ENCODE measurements around the gene INO80D.

DNA sequence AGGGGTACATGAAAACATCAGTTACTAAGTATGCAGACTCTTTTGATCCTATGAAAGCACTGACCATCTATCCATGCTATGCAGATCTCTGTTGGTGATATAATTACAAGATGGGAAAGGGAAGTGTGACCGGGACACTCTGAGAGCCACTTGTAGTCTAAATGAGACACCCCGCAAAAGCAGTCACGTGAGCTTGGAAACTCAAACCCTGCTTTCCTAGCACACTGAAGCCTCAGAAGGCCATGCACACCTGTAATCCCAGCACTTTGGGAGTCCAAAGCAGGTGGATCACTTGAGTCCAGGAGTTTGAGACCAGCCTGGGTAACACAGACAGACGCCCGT is 137.5 kb downstream of the INO80D start:
- TF ChIP-seq, protein P1, sequence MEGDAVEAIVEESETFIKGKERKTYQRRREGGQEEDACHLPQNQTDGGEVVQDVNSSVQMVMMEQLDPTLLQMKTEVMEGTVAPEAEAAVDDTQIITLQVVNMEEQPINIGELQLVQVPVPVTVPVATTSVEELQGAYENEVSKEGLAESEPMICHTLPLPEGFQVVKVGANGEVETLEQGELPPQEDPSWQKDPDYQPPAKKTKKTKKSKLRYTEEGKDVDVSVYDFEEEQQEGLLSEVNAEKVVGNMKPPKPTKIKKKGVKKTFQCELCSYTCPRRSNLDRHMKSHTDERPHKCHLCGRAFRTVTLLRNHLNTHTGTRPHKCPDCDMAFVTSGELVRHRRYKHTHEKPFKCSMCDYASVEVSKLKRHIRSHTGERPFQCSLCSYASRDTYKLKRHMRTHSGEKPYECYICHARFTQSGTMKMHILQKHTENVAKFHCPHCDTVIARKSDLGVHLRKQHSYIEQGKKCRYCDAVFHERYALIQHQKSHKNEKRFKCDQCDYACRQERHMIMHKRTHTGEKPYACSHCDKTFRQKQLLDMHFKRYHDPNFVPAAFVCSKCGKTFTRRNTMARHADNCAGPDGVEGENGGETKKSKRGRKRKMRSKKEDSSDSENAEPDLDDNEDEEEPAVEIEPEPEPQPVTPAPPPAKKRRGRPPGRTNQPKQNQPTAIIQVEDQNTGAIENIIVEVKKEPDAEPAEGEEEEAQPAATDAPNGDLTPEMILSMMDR (IDR thresholded peaks at IDR 0.05) = no peak
- TF ChIP-seq POLR2A (IDR thresholded peaks at IDR 0.05) (no peak), EP300 (IDR thresholded peaks at IDR 0.05) (no peak)
